ENCODE measurements around the gene NBEAL2.

NBEAL2 gene

DNA sequence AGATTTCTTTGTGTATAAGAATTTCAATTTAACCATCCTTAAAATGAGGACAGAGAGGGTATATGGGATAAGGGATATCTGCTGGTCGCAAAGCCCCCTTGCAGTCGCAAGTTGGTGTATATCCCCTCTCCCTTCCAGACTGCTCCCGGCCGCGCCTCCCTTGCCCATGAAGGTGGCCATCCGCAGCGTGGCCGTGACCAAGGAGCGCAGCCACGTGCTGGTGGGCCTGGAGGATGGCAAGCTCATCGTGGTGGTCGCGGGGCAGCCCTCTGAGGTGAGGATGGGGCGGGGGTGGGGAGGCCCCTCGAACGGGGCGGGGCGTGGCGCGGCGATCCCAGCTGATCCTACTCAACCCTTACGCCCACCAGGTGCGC, 29.4 kb downstream of the NBEAL2 start:
- CTCF ChIA-PET: interaction anchor here (0.9 to 2.8 kb wide), 3 partner anchors 10 to 316 kb away, joined by 3 to 16 read pairs (median 7); no protein-coding TSS in a partner anchor
- TF ChIP-seq, protein P1, sequence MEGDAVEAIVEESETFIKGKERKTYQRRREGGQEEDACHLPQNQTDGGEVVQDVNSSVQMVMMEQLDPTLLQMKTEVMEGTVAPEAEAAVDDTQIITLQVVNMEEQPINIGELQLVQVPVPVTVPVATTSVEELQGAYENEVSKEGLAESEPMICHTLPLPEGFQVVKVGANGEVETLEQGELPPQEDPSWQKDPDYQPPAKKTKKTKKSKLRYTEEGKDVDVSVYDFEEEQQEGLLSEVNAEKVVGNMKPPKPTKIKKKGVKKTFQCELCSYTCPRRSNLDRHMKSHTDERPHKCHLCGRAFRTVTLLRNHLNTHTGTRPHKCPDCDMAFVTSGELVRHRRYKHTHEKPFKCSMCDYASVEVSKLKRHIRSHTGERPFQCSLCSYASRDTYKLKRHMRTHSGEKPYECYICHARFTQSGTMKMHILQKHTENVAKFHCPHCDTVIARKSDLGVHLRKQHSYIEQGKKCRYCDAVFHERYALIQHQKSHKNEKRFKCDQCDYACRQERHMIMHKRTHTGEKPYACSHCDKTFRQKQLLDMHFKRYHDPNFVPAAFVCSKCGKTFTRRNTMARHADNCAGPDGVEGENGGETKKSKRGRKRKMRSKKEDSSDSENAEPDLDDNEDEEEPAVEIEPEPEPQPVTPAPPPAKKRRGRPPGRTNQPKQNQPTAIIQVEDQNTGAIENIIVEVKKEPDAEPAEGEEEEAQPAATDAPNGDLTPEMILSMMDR (IDR thresholded peaks at IDR 0.05; ENCODE audit: insufficient read depth, low read length, missing control alignments): no peak
- H3K4me3 ChIP-seq (ENCODE audit: low read depth, low read length): peak overlapping the region; percentile 65
- no peak for DNase-seq (ENCODE audit: low read depth, low spot score)
- POLR2A ChIA-PET: interaction anchor here (0.9 to 1.2 kb wide), 3 partner anchors 22 to 32 kb away, joined by 3 to 4 read pairs (median 3); partner anchors contain the start of gene NBEAL2

DNA sequence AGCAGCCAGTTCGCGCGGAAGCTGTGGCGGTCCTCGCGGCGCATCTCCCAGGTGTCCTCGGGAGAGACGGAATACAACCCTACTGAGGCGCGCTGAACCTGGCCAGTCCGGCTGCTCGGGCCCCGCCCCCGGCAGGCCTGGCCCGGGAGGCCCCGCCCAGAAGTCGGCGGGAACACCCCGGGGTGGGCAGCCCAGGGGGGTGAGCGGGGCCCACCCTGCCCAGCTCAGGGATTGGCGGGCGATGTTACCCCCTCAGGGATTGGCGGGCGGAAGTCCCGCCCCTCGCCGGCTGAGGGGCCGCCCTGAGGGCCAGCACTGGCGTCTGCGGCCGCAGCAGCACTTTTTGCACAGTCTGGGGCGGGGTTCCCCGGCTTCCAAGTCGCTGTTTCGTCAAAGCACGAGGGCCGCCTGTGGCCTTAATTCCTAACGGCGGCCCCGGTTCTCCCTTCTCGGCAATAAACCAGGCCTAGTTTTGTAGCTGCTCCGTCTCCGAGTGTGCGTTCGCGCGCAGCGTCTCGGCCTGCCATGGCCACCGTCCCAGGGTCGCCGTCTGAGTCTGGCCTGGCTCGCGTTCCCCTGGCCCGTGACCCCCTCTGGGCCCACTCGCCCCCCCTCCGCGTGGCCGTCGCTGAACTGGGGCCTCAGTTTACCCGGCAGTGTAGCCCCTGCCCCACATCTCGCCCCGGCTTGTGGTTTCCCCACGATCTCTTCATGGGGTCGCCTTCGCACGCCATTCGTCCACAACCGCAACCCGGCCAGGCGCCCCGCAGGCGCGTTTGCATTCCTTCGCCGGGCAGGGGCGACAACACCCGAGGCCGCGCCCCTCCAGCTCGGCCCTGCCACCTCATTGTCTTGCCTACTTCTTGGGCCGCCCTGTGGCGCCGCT, 30.0 kb downstream of the NBEAL2 start:
- DNase-seq (ENCODE audit: low read depth, low spot score): peak; percentile 36

DNA sequence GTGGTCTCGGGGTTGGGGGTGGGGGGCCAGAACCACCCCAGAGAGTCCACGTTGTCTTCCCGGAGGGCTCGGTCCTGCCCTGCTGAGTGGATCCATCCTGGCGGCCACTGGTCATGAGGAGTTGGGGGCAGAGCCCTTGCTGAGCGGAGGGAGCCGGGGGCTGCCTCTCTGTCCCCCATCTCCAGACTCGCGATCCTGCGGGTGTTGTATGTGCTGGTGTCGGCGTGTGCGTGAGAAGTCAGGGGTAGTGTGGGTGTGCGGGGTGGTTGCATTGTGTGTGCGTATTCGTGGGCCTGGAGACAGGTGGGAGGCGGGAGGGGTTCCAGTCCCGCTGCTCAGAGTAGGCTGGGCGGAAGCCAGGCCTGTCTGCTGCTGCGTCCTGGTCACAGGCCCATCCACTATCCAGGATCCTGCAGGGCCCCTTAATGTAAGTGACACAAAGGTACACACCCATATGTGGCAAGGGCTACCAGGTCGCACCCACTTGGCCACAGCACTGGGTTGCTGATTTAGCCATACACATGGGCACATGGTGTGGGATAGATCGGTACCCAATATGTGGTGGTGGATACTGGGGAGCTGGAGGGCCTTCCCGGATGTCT, 30.7 kb downstream of the NBEAL2 start:
- DNase-seq (ENCODE audit: low read depth, low spot score): no peak
- TF ChIP-seq, protein P1 (IDR thresholded peaks at IDR 0.05; ENCODE audit: insufficient read depth, low read length, missing control alignments): no peak
- POLR2A ChIA-PET: interaction anchor here (1.2 kb wide), 1 partner anchor 31 kb away, joined by 4 read pairs; the partner anchor contains the start of gene NBEAL2
- H3K4me3 ChIP-seq (ENCODE audit: low read depth, low read length): peak overlapping the region; percentile 65
- CTCF ChIA-PET: no interaction called here

More for the DNA sequence above, 30.0 kb downstream of the NBEAL2 start:
- peak overlapping the region; percentile 65 for H3K4me3 ChIP-seq (ENCODE audit: low read depth, low read length)
- ChIA-PET CTCF (interaction anchor here (0.9 to 1.3 kb wide), 2 partner anchors 11 to 315 kb away, joined by 3 to 7 read pairs; no protein-coding TSS in a partner anchor), POLR2A (interaction anchor here (0.9 to 1.2 kb wide), 3 partner anchors 22 to 32 kb away, joined by 3 to 4 read pairs (median 3); partner anchors contain the start of gene NBEAL2)
- TF ChIP-seq, protein P1 (IDR thresholded peaks at IDR 0.05; ENCODE audit: insufficient read depth, low read length, missing control alignments): peak; percentile 3

DNA sequence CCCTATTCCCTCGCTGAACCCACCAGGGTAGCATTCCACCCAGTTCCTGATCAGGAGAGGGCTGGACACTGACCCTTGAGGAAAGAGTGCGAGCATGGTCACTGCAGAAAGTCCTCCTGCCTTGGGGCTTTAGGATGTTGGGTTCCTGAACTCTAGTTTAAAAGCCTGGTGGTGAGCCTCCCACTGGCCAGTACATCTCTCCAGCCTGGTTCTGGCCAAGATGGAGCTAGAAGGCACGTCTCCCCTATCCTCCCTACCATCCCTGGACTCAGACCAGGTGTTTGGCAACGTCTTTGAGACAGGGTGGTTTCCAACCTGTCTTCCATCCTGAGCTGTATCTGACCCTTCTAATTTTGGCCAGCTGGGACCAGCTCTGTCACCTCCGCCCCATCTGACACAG, 31.4 kb downstream of the NBEAL2 start:
- H3K4me3 ChIP-seq (ENCODE audit: low read depth, low read length): no peak overlapping the region
- no peak for DNase-seq (ENCODE audit: low read depth, low spot score)
- ChIA-PET CTCF (no interaction called here), POLR2A (interaction anchor here (0.6 kb wide), 1 partner anchor 10 kb away, joined by 3 read pairs; no protein-coding TSS in a partner anchor)
- TF ChIP-seq, protein P1 (IDR thresholded peaks at IDR 0.05; ENCODE audit: insufficient read depth, low read length, missing control alignments): no peak

DNA sequence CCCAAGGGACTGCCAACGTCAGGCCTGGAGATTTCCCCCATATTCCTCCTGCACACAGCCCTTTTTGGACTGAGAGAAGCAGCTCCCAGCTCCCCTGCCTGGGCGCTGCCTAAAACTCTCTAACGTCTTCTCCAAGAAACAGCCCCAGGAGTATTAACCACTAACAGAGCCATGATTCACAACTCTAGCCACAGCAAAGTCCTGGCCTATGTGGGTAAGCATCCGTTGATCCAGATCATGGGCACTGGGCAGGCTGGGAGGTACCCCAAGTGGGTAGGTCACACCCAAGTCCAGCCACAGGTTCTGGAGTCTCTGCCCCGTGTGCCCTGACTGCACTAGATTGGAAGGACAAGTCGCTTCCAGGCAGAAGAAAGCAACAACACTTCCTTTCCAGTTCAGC, 31.9 kb downstream of the NBEAL2 start:
- H3K4me3 ChIP-seq (ENCODE audit: low read depth, low read length): no peak overlapping the region
- CTCF ChIA-PET: no interaction called here
- POLR2A ChIA-PET: interaction anchor here (0.6 kb wide), 1 partner anchor 11 kb away, joined by 3 read pairs; no protein-coding TSS in a partner anchor
- TF ChIP-seq, protein P1 (IDR thresholded peaks at IDR 0.05; ENCODE audit: insufficient read depth, low read length, missing control alignments): no peak
- no peak for DNase-seq (ENCODE audit: low read depth, low spot score)
